Mesodermal cell (in vitro differentiated cells): ENCODE results near the gene SELENOM. TPM values are rescaled to one million over a fixed set of nuclear protein-coding genes. Genes with fewer than 3 reads are reported as not detected.

ENCODE experiments used
- H3K27ac ChIP-seq: 2 replicates; pipeline ENCODE4 v1.7.0; 2013; ENCODE audit warnings: mild to moderate bottlenecking, low read depth, low read length, moderate library complexity; ENCODE audit not compliant: severe bottlenecking
- H3K36me3 ChIP-seq: 2 replicates; pipeline ENCODE4 v1.7.1; 2013; ENCODE audit warnings: mild to moderate bottlenecking, low read length, moderate library complexity; ENCODE audit not compliant: control insufficient read depth, insufficient read depth
- H3K4me1 ChIP-seq: one replicate; pipeline ENCODE4 v1.7.1; 2013; ENCODE audit warnings: mild to moderate bottlenecking, low read length; ENCODE audit not compliant: insufficient read depth, control insufficient read depth, poor library complexity, severe bottlenecking
- H3K4me3 ChIP-seq: 2 replicates; pipeline ENCODE4 v1.7.0; 2013; ENCODE audit warnings: low read length, control low read depth, mild to moderate bottlenecking; ENCODE audit not compliant: insufficient read depth, poor library complexity, severe bottlenecking; ENCODE audit errors: extremely low read depth
- H3K9me3 ChIP-seq: 2 replicates; pipeline ENCODE4 v1.7.1; 2013; ENCODE audit warnings: mild to moderate bottlenecking, low read length, moderate library complexity; ENCODE audit not compliant: control insufficient read depth
- WGBS, 2 experiments: methylation state at CpG; one replicate each; pipeline ENCODE4 v1.1.5; 2013; ENCODE audit warnings: missing lambda C conversion rate in 2 of 2; ENCODE audit not compliant: insufficient coverage in 2 of 2; 5-methylcytosine and 5-hydroxymethylcytosine counted together
- polyA plus RNA-seq, 2 experiments: library from polyadenylated mRNA; stranded (reverse); fragments of 50-300 nt; gene quantifications; one replicate each; pipeline ENCODE4 v1.2.3, GENCODE V29; 2013

The SELENOM gene
- 78.1 TPM for polyA plus RNA-seq (2013, experiment 1 of 2)
- polyA plus RNA-seq (2013, experiment 2 of 2) = 61.7 TPM

DNA sequence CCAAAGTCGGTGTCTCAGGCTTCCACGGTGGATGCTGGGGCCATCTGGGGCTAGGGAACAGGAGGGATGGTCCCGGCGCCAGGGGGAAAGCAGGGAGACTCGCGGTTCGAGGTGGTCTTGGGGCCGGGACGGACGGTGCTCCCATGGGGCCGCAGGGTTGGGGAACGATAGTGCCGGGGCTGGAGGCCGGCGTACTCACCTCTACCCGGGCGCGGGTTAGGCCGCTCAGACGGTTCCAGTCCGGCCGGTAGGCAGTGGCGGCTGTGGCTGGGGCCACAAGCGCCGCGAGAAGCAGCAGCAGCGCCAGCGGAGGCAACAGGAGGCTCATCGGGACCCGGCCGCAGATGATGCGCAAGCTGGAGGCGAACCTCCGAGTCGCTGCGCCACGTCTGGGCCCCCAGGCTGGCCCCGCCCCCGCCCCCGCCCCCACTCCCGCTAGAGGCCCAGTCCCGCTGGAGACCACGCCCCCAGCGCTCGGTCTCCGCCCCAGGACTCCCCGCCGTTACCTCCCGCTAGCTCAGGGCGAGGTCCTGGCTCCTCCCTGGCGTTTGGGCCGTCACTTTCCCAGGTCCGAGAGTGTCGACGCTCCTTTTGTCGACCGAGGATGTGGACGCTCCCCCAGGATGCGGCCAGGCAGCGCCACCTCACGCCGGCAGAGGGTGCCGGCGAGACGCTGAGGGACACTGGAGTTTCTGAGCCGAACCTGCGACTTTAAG is at the start of gene SELENOM:
Gene SELENOM (minus strand): TSS at position 391 of the 716 bp plus-strand sequence. CDS start 63 bp downstream, at position 328.
- Histone ChIP-seq H3K4me1 (peaks cover 10% of the 10 kb centered on the region), H3K27ac (peak within 1 kb of the TSS; percentile 36), H3K4me3 (peak within 1 kb of the TSS; percentile 62), H3K36me3 (peaks cover 16% of the 10 kb centered on the region), H3K9me3 (no peaks in the 10 kb centered on the region)
- 2% methylated on average over 43 to 46 of the region's 67 CpGs for WGBS, 2 experiments

GRCh38 chr22:31155422-31155821 is 48.1 kb upstream of the SELENOM start:
- H3K4me3 ChIP-seq = no peak overlapping the region
- H3K4me1 ChIP-seq = no peaks in the 10 kb centered on the region
- 30% methylated on average over 2 of the region's 3 CpGs; no CpG with 5 or more reads in 1 of the 2 experiments for WGBS, 2 experiments
- H3K9me3 ChIP-seq = no peaks in the 10 kb centered on the region
- H3K36me3 ChIP-seq = no peaks in the 10 kb centered on the region
- H3K27ac ChIP-seq = no peak overlapping the region

GRCh38 chr22:31154975-31155374 is 47.6 kb upstream of the SELENOM start:
- Histone ChIP-seq H3K4me1 (no peaks in the 10 kb centered on the region), H3K4me3 (no peak overlapping the region), H3K27ac (no peak overlapping the region), H3K9me3 (no peaks in the 10 kb centered on the region), H3K36me3 (no peaks in the 10 kb centered on the region)
- 83 to 100% methylated on average over 1 of the region's 1 CpG for WGBS, 2 experiments

DNA sequence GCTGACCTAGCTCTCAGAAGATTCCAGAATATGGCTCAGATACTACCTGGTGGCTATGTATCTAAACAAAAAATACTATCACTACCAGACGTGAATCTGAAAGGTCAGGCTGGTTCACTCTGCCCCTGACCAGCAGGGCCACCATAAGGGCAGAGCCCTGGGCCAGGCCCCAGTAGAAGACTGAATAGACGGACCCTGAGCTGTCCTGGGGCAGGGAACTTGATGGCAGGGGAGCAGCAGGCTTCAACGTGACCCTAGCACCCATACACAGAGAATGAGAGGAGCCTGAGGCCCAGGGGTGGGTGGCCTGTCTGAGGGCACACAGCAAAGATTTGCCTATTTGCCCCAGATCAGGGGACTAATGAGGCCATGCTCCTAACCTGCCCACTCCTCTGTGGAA is 46.0 kb upstream of the SELENOM start:
- H3K27ac ChIP-seq = no peak overlapping the region
- WGBS, 2 experiments = 76 to 87% methylated on average over 3 of the region's 3 CpGs
- no peaks in the 10 kb centered on the region for H3K4me1 ChIP-seq
- no peak overlapping the region for H3K4me3 ChIP-seq
- H3K9me3 ChIP-seq = no peaks in the 10 kb centered on the region
- H3K36me3 ChIP-seq = no peaks in the 10 kb centered on the region

- Histone ChIP-seq H3K36me3 (no peaks in the 10 kb centered on the region), H3K4me3 (no peak overlapping the region), H3K27ac (no peak overlapping the region), H3K9me3 (peaks cover 8% of the 10 kb centered on the region), H3K4me1 (no peaks in the 10 kb centered on the region)
- 92% methylated on average over 2 of the region's 2 CpGs; no CpG with 5 or more reads in 1 of the 2 experiments for WGBS, 2 experiments
Measured at GRCh38 chr22:31151872-31152271, 44.5 kb upstream of the SELENOM start.

DNA sequence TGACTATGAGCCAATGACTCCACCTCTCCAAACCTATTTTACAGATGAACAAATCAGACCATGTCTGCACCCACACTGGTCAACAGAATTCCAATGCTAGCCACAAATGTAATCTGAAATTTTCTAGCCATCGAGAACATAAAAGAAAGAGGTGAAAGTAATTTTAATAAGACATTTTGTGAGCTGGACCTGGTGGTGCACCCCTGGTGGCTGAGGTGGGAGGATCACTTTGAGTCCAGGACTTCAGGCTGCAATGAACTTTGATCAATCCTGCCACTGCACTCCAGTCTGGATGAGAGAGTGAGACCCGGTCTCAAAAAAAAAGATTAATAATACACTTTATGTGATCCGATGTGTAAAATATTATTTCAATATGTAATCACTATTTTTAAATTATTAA is 43.2 kb upstream of the SELENOM start:
- 100% methylated on average over 1 of the region's 3 CpGs; no CpG with 5 or more reads in 1 of the 2 experiments for WGBS, 2 experiments

GRCh38 chr22:31148953-31149627 is 41.7 kb upstream of the SELENOM start:
- Histone ChIP-seq H3K4me1 (no peaks in the 10 kb centered on the region), H3K27ac (no peak overlapping the region), H3K9me3 (peaks cover 8% of the 10 kb centered on the region), H3K4me3 (no peak overlapping the region), H3K36me3 (no peaks in the 10 kb centered on the region)
- WGBS, 2 experiments = 13 to 17% methylated on average over 4 to 5 of the region's 5 CpGs

More for the DNA sequence above, 43.2 kb upstream of the SELENOM start:
- Histone ChIP-seq H3K4me1 (no peaks in the 10 kb centered on the region), H3K27ac (no peak overlapping the region), H3K4me3 (no peak overlapping the region), H3K9me3 (peaks cover 8% of the 10 kb centered on the region), H3K36me3 (no peaks in the 10 kb centered on the region)

GRCh38 chr22:31148488-31148887 is 41.1 kb upstream of the SELENOM start:
- WGBS, 2 experiments = no CpG with 5 or more reads among the region's 1 CpG
- H3K4me3 ChIP-seq = no peak overlapping the region
- H3K27ac ChIP-seq = no peak overlapping the region

DNA sequence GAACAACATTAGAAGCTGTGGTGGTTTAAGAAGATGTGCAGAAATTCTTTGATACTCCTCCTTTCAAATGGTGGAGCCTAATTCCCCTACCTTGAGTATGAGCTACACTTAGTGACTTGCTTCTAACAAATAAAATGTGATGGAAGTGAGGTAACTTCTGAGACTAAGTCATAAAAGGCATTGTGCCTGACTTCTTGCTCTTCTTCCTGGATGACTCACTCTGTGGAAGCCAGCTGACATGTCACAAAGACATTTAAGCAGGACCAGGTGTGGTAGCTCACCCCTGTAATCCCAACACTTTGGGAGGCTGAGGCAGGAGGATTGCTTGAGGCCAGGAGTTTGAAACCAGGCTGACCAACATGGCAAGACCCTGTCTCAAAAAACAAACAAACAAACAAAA is 36.9 kb upstream of the SELENOM start:
- Histone ChIP-seq H3K9me3 (peaks cover 8% of the 10 kb centered on the region), H3K4me1 (peaks cover 4% of the 10 kb centered on the region), H3K27ac (no peak overlapping the region), H3K4me3 (no peak overlapping the region), H3K36me3 (no peaks in the 10 kb centered on the region)

More at GRCh38 chr22:31148488-31148887, 41.1 kb upstream of the SELENOM start:
- no peaks in the 10 kb centered on the region for H3K4me1 ChIP-seq
- peaks cover 8% of the 10 kb centered on the region for H3K9me3 ChIP-seq
- no peaks in the 10 kb centered on the region for H3K36me3 ChIP-seq

DNA sequence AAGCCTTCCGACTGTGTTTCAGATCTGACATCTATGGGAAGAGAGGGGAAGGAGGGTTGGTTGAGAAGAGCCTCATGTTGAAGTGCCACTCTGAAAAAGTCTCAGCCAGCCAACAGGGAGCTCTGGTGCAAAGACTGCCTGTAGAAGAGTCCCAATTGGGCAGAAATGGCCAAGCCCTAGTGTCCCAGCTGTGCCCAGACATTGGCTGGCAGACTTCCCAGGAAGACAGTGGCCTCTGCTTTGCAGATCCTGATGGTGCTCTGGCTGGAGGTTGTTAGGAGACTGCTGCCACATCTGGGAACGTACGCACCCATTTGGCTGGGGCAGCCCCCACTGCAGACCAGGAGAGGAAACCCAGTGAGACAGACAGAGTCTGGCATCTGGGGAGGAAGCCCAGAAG is 36.2 kb upstream of the SELENOM start:
- H3K27ac ChIP-seq = no peak overlapping the region
- H3K4me3 ChIP-seq = no peak overlapping the region
- WGBS, 2 experiments = 92 to 94% methylated on average over 3 of the region's 3 CpGs
- H3K36me3 ChIP-seq = no peaks in the 10 kb centered on the region
- H3K4me1 ChIP-seq = peaks cover 4% of the 10 kb centered on the region
- peaks cover 8% of the 10 kb centered on the region for H3K9me3 ChIP-seq

- Histone ChIP-seq H3K27ac (no peak overlapping the region), H3K9me3 (peaks cover 8% of the 10 kb centered on the region), H3K4me3 (no peak overlapping the region), H3K4me1 (peaks cover 4% of the 10 kb centered on the region), H3K36me3 (no peaks in the 10 kb centered on the region)
- WGBS, 2 experiments = 97% methylated on average over 2 of the region's 3 CpGs
Measured at GRCh38 chr22:31143038-31143437, 35.7 kb upstream of the SELENOM start.
